NCI-H2029 (cell line): Measurements from ENCODE around the gene PRR22.
"Not testable (repeated sequence)": the region's sequence is repeated elsewhere in the genome, so short reads cannot be mapped to it uniquely, and the experiment has no call there.

Experiments used
- DNase-seq: peaks from one replicate; lab custom pipeline; 2025; lab: John Stamatoyannopoulos, UW

The PRR22 gene

GRCh38 chr19:5790559-5791520, 6.3 kb upstream of the PRR22 start, which contains the start of gene DUS3L:
Gene DUS3L, minus strand, starts transcription at chr19:5791163. Its CDS starts 22 bp downstream, at chr19:5791141.
- peak; percentile 99 for DNase-seq

- no peak for DNase-seq
These were observed 5.5 kb upstream of the PRR22 start for GRCh38 chr19:5789886-5790558.

- no peak for DNase-seq
These were observed 4.8 kb upstream of the PRR22 start for GRCh38 chr19:5789351-5789761.

GRCh38 chr19:5788422-5788821, 3.9 kb upstream of the PRR22 start:
- no peak for DNase-seq

GRCh38 chr19:5787409-5788182, 3.0 kb upstream of the PRR22 start:
- DNase-seq, result no peak

- DNase-seq, result no peak
These were observed 2.3 kb upstream of the PRR22 start for GRCh38 chr19:5786593-5787408.

GRCh38 chr19:5785423-5785822, 877 bp upstream of the PRR22 start:
- no peak for DNase-seq

- no peak for DNase-seq
These were observed 1.3 kb downstream of the PRR22 start for GRCh38 chr19:5782945-5783919.

- no peak for DNase-seq
These were observed 2.2 kb downstream of the PRR22 start for GRCh38 chr19:5782322-5782721.

- not testable (repeated sequence) for DNase-seq
These were observed 3.6 kb downstream of the PRR22 start for GRCh38 chr19:5780916-5781315.

- DNase-seq, result no peak
These were observed 6.1 kb downstream of the PRR22 start for GRCh38 chr19:5778402-5778801.

- DNase-seq, result no peak
These were observed 8.8 kb downstream of the PRR22 start for GRCh38 chr19:5775668-5776309.

GRCh38 chr19:5774921-5775320, 9.6 kb downstream of the PRR22 start:
- no peak for DNase-seq

GRCh38 chr19:5773276-5773675, 11.3 kb downstream of the PRR22 start:
- DNase-seq, result no peak

GRCh38 chr19:5772416-5772815, 12.1 kb downstream of the PRR22 start:
- no peak for DNase-seq

GRCh38 chr19:5767949-5768348, 16.6 kb downstream of the PRR22 start:
- no peak for DNase-seq

- no peak for DNase-seq
These were observed 19.3 kb downstream of the PRR22 start for GRCh38 chr19:5765220-5765619.

- DNase-seq, result no peak
These were observed 21.8 kb downstream of the PRR22 start for GRCh38 chr19:5762608-5763217.

- DNase-seq, result no peak
These were observed 30.8 kb downstream of the PRR22 start for GRCh38 chr19:5753743-5754142.
